ENCODE data around the gene SCML1.

The SCML1 gene

GRCh38 chrX:17736856-17737709, at the start of gene SCML1:
SCML1 (plus strand) TSS chrX:17737493; CDS start chrX:17744187, 6,694 bp downstream.
- Histone ChIP-seq H3K27me3 (ENCODE audit: control insufficient read depth in 5 of 5, insufficient read depth in 4 of 5, low read length in 5 of 5) (peaks cover 0 to 5% (median under 1%) of the 10 kb centered on the region in 5 donors), H3K36me3 (ENCODE audit: control insufficient read depth in 5 of 5, insufficient read depth in 5 of 5, low read length in 5 of 5) (peaks cover 0 to under 1% (median 0%) of the 10 kb centered on the region in 5 donors), H3K4me3 (ENCODE audit: low read depth in 1 of 5, low read length in 5 of 5) (peak within 1 kb of the TSS; percentile 68 to 83 (median 72)), H3K4me1 (ENCODE audit: control insufficient read depth in 5 of 5, insufficient read depth in 5 of 5, low read length in 5 of 5) (peaks cover 0 to 11% (median 0%) of the 10 kb centered on the region in 5 donors), H3K9ac (ENCODE audit: low read length in 5 of 5) (peak within 1 kb of the TSS; percentile 59 to 89 (median 77)), H3K9me3 (ENCODE audit: control insufficient read depth in 5 of 5, low read length in 5 of 5) (no peaks in the 10 kb centered on the region), H3K27ac (ENCODE audit: low read depth, low read length) (peak within 1 kb of the TSS; percentile 91)

- H3K9me3 ChIP-seq (ENCODE audit: control insufficient read depth in 5 of 5, low read length in 5 of 5) = no peaks in the 10 kb centered on the region
- no peak overlapping the region for H3K4me3 ChIP-seq (ENCODE audit: low read depth in 1 of 5, low read length in 5 of 5)
- no peaks in the 10 kb centered on the region for H3K36me3 ChIP-seq (ENCODE audit: control insufficient read depth in 5 of 5, insufficient read depth in 5 of 5, low read length in 5 of 5)
- H3K4me1 ChIP-seq (ENCODE audit: control insufficient read depth in 5 of 5, insufficient read depth in 5 of 5, low read length in 5 of 5) = no peaks in the 10 kb centered on the region
- no peak overlapping the region for H3K9ac ChIP-seq (ENCODE audit: low read length in 5 of 5)
- H3K27ac ChIP-seq (ENCODE audit: low read depth, low read length) = no peak overlapping the region
- H3K27me3 ChIP-seq (ENCODE audit: control insufficient read depth in 5 of 5, insufficient read depth in 4 of 5, low read length in 5 of 5) = peaks cover 0 to 11% (median 4%) of the 10 kb centered on the region in 5 donors
These were observed 49.6 kb upstream of the SCML1 start for GRCh38 chrX:17687648-17688047.

- no peaks in the 10 kb centered on the region for H3K4me1 ChIP-seq (ENCODE audit: control insufficient read depth in 5 of 5, insufficient read depth in 5 of 5, low read length in 5 of 5)
- H3K4me3 ChIP-seq (ENCODE audit: low read depth in 1 of 5, low read length in 5 of 5) = no peak overlapping the region
- no peak overlapping the region for H3K9ac ChIP-seq (ENCODE audit: low read length in 5 of 5)
- no peaks in the 10 kb centered on the region for H3K36me3 ChIP-seq (ENCODE audit: control insufficient read depth in 5 of 5, insufficient read depth in 5 of 5, low read length in 5 of 5)
- no peaks in the 10 kb centered on the region for H3K9me3 ChIP-seq (ENCODE audit: control insufficient read depth in 5 of 5, low read length in 5 of 5)
- H3K27me3 ChIP-seq (ENCODE audit: control insufficient read depth in 5 of 5, insufficient read depth in 4 of 5, low read length in 5 of 5) = peaks cover 0 to 11% (median 4%) of the 10 kb centered on the region in 5 donors
- H3K27ac ChIP-seq (ENCODE audit: low read depth, low read length) = no peak overlapping the region
These were observed 47.3 kb upstream of the SCML1 start for GRCh38 chrX:17689971-17690409.

- Histone ChIP-seq H3K9me3 (ENCODE audit: control insufficient read depth in 5 of 5, low read length in 5 of 5) (no peaks in the 10 kb centered on the region), H3K9ac (ENCODE audit: low read length in 5 of 5) (no peak overlapping the region), H3K4me1 (ENCODE audit: control insufficient read depth in 5 of 5, insufficient read depth in 5 of 5, low read length in 5 of 5) (no peaks in the 10 kb centered on the region), H3K27me3 (ENCODE audit: control insufficient read depth in 5 of 5, insufficient read depth in 4 of 5, low read length in 5 of 5) (peaks cover 0 to 5% (median 3%) of the 10 kb centered on the region in 5 donors), H3K27ac (ENCODE audit: low read depth, low read length) (no peak overlapping the region), H3K36me3 (ENCODE audit: control insufficient read depth in 5 of 5, insufficient read depth in 5 of 5, low read length in 5 of 5) (no peaks in the 10 kb centered on the region), H3K4me3 (ENCODE audit: low read depth in 1 of 5, low read length in 5 of 5) (no peak overlapping the region)
These were observed 44.5 kb upstream of the SCML1 start for GRCh38 chrX:17692709-17693346.

GRCh38 chrX:17697191-17697590, 40.1 kb upstream of the SCML1 start:
- Histone ChIP-seq H3K9me3 (ENCODE audit: control insufficient read depth in 5 of 5, low read length in 5 of 5) (no peaks in the 10 kb centered on the region), H3K27me3 (ENCODE audit: control insufficient read depth in 5 of 5, insufficient read depth in 4 of 5, low read length in 5 of 5) (peaks cover 0 to 2% (median 0%) of the 10 kb centered on the region in 5 donors), H3K36me3 (ENCODE audit: control insufficient read depth in 5 of 5, insufficient read depth in 5 of 5, low read length in 5 of 5) (no peaks in the 10 kb centered on the region), H3K27ac (ENCODE audit: low read depth, low read length) (no peak overlapping the region), H3K9ac (ENCODE audit: low read length in 5 of 5) (no peak overlapping the region), H3K4me3 (ENCODE audit: low read depth in 1 of 5, low read length in 5 of 5) (no peak overlapping the region), H3K4me1 (ENCODE audit: control insufficient read depth in 5 of 5, insufficient read depth in 5 of 5, low read length in 5 of 5) (no peaks in the 10 kb centered on the region)

- Histone ChIP-seq H3K9ac (ENCODE audit: low read length in 5 of 5) (no peak overlapping the region), H3K4me1 (ENCODE audit: control insufficient read depth in 5 of 5, insufficient read depth in 5 of 5, low read length in 5 of 5) (no peaks in the 10 kb centered on the region), H3K27me3 (ENCODE audit: control insufficient read depth in 5 of 5, insufficient read depth in 4 of 5, low read length in 5 of 5) (peaks cover 0 to 4% (median 0%) of the 10 kb centered on the region in 5 donors), H3K4me3 (ENCODE audit: low read depth in 1 of 5, low read length in 5 of 5) (no peak overlapping the region), H3K27ac (ENCODE audit: low read depth, low read length) (no peak overlapping the region), H3K9me3 (ENCODE audit: control insufficient read depth in 5 of 5, low read length in 5 of 5) (no peaks in the 10 kb centered on the region), H3K36me3 (ENCODE audit: control insufficient read depth in 5 of 5, insufficient read depth in 5 of 5, low read length in 5 of 5) (no peaks in the 10 kb centered on the region)
These were observed 36.3 kb upstream of the SCML1 start for GRCh38 chrX:17700976-17701375.

- Histone ChIP-seq H3K36me3 (ENCODE audit: control insufficient read depth in 5 of 5, insufficient read depth in 5 of 5, low read length in 5 of 5) (no peaks in the 10 kb centered on the region), H3K4me1 (ENCODE audit: control insufficient read depth in 5 of 5, insufficient read depth in 5 of 5, low read length in 5 of 5) (no peaks in the 10 kb centered on the region), H3K9me3 (ENCODE audit: control insufficient read depth in 5 of 5, low read length in 5 of 5) (no peaks in the 10 kb centered on the region), H3K4me3 (ENCODE audit: low read depth in 1 of 5, low read length in 5 of 5) (no peak overlapping the region), H3K27me3 (ENCODE audit: control insufficient read depth in 5 of 5, insufficient read depth in 4 of 5, low read length in 5 of 5) (peaks cover 0 to 4% (median 0%) of the 10 kb centered on the region in 5 donors), H3K27ac (ENCODE audit: low read depth, low read length) (no peak overlapping the region), H3K9ac (ENCODE audit: low read length in 5 of 5) (no peak overlapping the region)
These were observed 34.1 kb upstream of the SCML1 start for GRCh38 chrX:17703201-17703600.

- Histone ChIP-seq H3K36me3 (ENCODE audit: control insufficient read depth in 5 of 5, insufficient read depth in 5 of 5, low read length in 5 of 5) (no peaks in the 10 kb centered on the region), H3K4me1 (ENCODE audit: control insufficient read depth in 5 of 5, insufficient read depth in 5 of 5, low read length in 5 of 5) (no peaks in the 10 kb centered on the region), H3K27me3 (ENCODE audit: control insufficient read depth in 5 of 5, insufficient read depth in 4 of 5, low read length in 5 of 5) (peaks cover 0 to 5% (median 0%) of the 10 kb centered on the region in 5 donors), H3K27ac (ENCODE audit: low read depth, low read length) (no peak overlapping the region), H3K4me3 (ENCODE audit: low read depth in 1 of 5, low read length in 5 of 5) (no peak overlapping the region), H3K9ac (ENCODE audit: low read length in 5 of 5) (no peak overlapping the region), H3K9me3 (ENCODE audit: control insufficient read depth in 5 of 5, low read length in 5 of 5) (no peaks in the 10 kb centered on the region)
These were observed 32.1 kb upstream of the SCML1 start for GRCh38 chrX:17705211-17705610.

- Histone ChIP-seq H3K27ac (ENCODE audit: low read depth, low read length) (no peak overlapping the region), H3K4me1 (ENCODE audit: control insufficient read depth in 5 of 5, insufficient read depth in 5 of 5, low read length in 5 of 5) (peaks cover 0 to 6% (median 0%) of the 10 kb centered on the region in 5 donors), H3K4me3 (ENCODE audit: low read depth in 1 of 5, low read length in 5 of 5) (no peak overlapping the region), H3K9me3 (ENCODE audit: control insufficient read depth in 5 of 5, low read length in 5 of 5) (no peaks in the 10 kb centered on the region), H3K36me3 (ENCODE audit: control insufficient read depth in 5 of 5, insufficient read depth in 5 of 5, low read length in 5 of 5) (no peaks in the 10 kb centered on the region), H3K9ac (ENCODE audit: low read length in 5 of 5) (no peak overlapping the region), H3K27me3 (ENCODE audit: control insufficient read depth in 5 of 5, insufficient read depth in 4 of 5, low read length in 5 of 5) (peaks cover 0 to 5% (median 2%) of the 10 kb centered on the region in 5 donors)
These were observed 30.6 kb upstream of the SCML1 start for GRCh38 chrX:17706676-17707075.

- no peak overlapping the region for H3K9ac ChIP-seq (ENCODE audit: low read length in 5 of 5)
- peaks cover 0 to 6% (median 0%) of the 10 kb centered on the region in 5 donors for H3K4me1 ChIP-seq (ENCODE audit: control insufficient read depth in 5 of 5, insufficient read depth in 5 of 5, low read length in 5 of 5)
- H3K27me3 ChIP-seq (ENCODE audit: control insufficient read depth in 5 of 5, insufficient read depth in 4 of 5, low read length in 5 of 5) = peaks cover 0 to 5% (median 4%) of the 10 kb centered on the region in 5 donors
- H3K4me3 ChIP-seq (ENCODE audit: low read depth in 1 of 5, low read length in 5 of 5) = no peak overlapping the region
- H3K27ac ChIP-seq (ENCODE audit: low read depth, low read length) = no peak overlapping the region
- H3K9me3 ChIP-seq (ENCODE audit: control insufficient read depth in 5 of 5, low read length in 5 of 5) = no peaks in the 10 kb centered on the region
- H3K36me3 ChIP-seq (ENCODE audit: control insufficient read depth in 5 of 5, insufficient read depth in 5 of 5, low read length in 5 of 5) = no peaks in the 10 kb centered on the region
These were observed 29.6 kb upstream of the SCML1 start for GRCh38 chrX:17707731-17708130.
